BLaER1 (cell line): Measurements from ENCODE around the gene ACADVL.
A peak's percentile ranks its signal among the peaks of the same experiment; 100 is the strongest.

ENCODE experiments used
- H3K27ac ChIP-seq: shearing (Covaris generic); formaldehyde crosslinking; 2 replicates; pipeline ENCODE4 v1.8.1; 2022
- H3K27me3 ChIP-seq: shearing (Covaris generic); formaldehyde crosslinking; 2 replicates; pipeline ENCODE4 v1.8.1; 2022
- H3K36me3 ChIP-seq: shearing (Covaris generic); formaldehyde crosslinking; 2 replicates; pipeline ENCODE4 v1.8.1; 2022
- H3K4me1 ChIP-seq: shearing (Covaris generic); formaldehyde crosslinking; 2 replicates; pipeline ENCODE4 v1.8.1; 2022
- H3K4me2 ChIP-seq: shearing (Covaris generic); formaldehyde crosslinking; 2 replicates; pipeline ENCODE4 v1.8.1; 2022
- H3K4me3 ChIP-seq: shearing (Covaris generic); formaldehyde crosslinking; 2 replicates; pipeline ENCODE4 v1.8.1; 2022
- H3K9ac ChIP-seq: shearing (Covaris generic); formaldehyde crosslinking; 2 replicates; pipeline ENCODE4 v1.8.1; 2022
- H3K9me3 ChIP-seq: shearing (Covaris generic); formaldehyde crosslinking; 2 replicates; pipeline ENCODE4 v1.8.1; 2022
- H4K20me1 ChIP-seq: shearing (Covaris generic); formaldehyde crosslinking; 2 replicates; pipeline ENCODE4 v1.8.1; 2022
- Cebpa-rat ChIP-seq: shearing (Covaris generic); IDR thresholded peaks from 2 replicates; pipeline ENCODE4 v1.8.1; 2022

The ACADVL gene

DNA sequence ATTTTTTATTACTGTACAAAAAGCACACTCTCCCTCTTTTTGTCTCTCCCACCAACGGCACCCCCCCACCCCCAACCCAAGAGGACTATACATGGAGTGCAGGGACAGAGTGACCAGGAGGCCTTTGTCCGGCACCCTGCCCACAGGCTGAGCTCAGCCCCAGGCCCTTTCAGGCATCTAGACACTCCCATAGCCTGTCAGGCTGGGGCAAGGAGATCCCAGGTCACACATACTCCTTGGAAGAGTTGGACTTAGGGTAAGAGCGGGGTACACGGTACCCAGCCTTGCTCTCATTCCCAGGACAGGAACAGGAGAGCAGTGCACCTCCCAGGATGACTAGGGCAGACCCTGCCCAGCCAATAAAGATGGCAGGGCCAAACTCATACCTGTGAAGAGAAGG lies 40.4 kb downstream of the ACADVL start:
- Histone ChIP-seq H3K4me2 (no peak overlapping the region), H3K4me3 (no peak overlapping the region)

DNA sequence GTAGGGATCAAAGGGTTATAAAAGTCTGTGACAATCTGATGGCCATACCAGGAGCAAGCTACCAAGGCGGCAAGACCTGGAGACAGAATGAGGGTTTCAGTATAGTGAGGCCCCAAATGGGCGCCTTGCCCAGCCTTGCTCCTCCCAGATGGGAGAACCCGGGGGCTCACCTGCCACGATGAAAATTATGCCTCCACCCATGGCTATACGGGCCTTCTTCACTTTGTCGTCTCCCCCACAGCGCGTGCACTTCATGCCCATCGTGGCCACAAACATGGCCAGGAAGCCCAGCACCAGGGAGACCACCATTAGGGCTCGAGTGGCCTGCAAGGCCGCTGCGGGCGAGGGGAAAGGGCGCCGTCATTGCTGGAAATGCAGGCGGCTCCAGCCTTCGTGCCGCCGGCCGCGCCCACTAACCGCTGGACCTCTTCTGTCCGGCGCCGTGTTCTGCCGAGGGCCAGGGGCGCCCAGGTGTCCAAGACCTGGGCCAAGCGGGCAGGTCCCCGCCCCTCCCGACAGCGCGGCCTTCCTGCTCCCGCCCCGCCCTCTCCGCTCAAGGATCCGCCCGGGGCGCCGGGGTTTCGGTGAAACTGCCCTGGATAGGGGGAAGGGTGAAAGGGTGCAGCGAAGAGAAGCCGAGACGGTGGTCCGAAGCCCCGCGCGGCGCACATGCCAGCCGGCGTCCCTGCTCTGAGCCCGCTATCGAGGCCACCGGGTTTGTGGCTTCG lies 41.1 kb downstream of the ACADVL start:
- peaks cover 65% of the 10 kb centered on the region for H3K27me3 ChIP-seq
- H3K9me3 ChIP-seq = no peaks in the 10 kb centered on the region
- H3K4me3 ChIP-seq = peak overlapping the region; percentile 57
- H3K27ac ChIP-seq = no peak overlapping the region
- H3K9ac ChIP-seq = 0 out of 2 replicates have a peak overlapping the region, but pooled peaks have one; percentile 34
- peak overlapping the region; percentile 76 for H3K4me2 ChIP-seq
- H3K36me3 ChIP-seq = peaks cover 47% of the 10 kb centered on the region
- H4K20me1 ChIP-seq = peaks cover 52% of the 10 kb centered on the region
- peaks cover 29% of the 10 kb centered on the region for H3K4me1 ChIP-seq
- TF ChIP-seq Cebpa-rat = no peak

More for the DNA sequence above, 40.4 kb downstream of the ACADVL start:
- peaks cover 52% of the 10 kb centered on the region for H4K20me1 ChIP-seq
- no peak for TF ChIP-seq Cebpa-rat
- peaks cover 29% of the 10 kb centered on the region for H3K4me1 ChIP-seq
- no peak overlapping the region for H3K9ac ChIP-seq
- H3K9me3 ChIP-seq = no peaks in the 10 kb centered on the region
- peaks cover 53% of the 10 kb centered on the region for H3K36me3 ChIP-seq
- H3K27me3 ChIP-seq = peaks cover 65% of the 10 kb centered on the region
- no peak overlapping the region for H3K27ac ChIP-seq

DNA sequence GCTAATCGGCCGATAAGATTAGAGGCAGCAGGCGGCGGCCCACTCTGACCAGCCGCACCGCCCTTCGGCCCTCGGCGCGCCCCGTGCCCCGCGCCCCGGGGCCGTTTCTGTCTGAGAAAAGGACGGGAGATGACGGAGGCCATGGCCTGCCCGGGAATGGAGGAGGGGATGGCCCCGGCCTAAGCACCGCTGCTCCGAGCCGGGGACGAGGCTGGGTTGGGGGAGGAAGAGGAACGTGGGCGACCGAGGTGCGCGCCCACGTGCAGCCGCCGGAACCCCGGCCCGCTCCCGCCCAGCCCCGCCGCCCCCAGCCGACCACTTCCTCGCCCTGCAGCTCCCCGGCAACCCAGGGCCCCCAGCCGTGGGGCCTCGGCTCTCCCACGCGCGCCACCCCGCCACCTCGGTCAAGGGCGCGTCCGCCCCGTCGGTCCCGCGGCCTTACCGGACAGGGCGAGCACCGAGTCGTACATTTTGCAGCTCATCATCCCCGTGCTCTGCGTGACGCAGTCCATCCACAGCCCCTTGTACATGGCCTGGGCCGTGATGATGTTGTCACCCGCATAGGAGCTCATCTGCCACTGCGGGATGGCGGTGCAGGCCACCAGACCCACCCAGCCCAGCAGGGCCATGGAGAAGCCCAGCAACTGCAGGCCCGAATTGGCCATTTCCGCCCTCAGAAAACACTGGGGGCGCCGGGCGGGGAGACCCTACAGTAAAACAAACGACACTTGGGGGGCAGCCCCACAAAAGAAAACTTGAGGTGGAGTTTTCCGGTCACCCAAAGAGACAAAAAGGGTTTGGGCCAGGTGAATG lies 41.8 kb downstream of the ACADVL start:
- H4K20me1 ChIP-seq = peaks cover 52% of the 10 kb centered on the region
- peaks cover 29% of the 10 kb centered on the region for H3K4me1 ChIP-seq
- H3K9ac ChIP-seq = 0 out of 2 replicates have a peak overlapping the region, but pooled peaks have one; percentile 34
- peaks cover 65% of the 10 kb centered on the region for H3K27me3 ChIP-seq
- H3K4me3 ChIP-seq = peak overlapping the region; percentile 57
- H3K4me2 ChIP-seq = peak overlapping the region; percentile 76
- H3K27ac ChIP-seq = no peak overlapping the region
- no peak for TF ChIP-seq Cebpa-rat
- peaks cover 39% of the 10 kb centered on the region for H3K36me3 ChIP-seq
- no peaks in the 10 kb centered on the region for H3K9me3 ChIP-seq

DNA sequence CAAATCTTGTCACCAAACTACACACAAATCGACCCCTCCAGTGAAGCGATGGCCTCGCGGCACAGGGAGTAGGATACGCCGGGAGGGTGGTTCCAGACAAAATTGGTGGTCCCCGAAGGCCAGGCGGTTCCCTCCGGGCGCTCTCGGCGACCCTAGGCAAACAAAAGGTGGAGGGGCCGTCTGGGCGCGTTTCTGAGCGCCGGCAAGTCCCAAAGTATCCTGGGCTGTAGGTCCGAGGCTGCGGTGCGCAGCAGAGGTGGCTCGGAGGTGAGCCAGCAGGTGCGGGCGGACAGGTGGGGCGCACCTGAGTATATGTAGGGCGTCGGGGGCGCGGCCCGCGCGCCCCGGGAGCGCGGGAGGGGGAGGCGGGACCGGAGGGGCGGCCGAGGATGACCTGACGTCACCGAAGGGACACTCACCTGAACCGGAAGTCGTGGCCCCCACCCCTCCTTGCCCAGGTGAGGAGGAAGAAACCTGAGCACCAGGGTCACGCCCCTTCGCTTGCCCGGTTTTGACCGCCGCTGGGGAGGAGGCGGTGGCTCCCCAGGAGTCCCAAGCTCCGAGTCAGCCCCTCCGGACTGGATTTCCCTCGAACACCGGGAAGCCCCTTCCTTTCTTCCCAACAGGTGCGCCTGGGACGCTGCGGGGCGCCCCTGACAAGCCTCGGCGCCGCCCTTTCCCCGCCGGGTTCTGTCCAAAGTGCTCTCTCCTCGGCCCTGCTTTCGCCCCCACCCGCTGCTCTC lies 42.6 kb downstream of the ACADVL start, which contains the start of gene CLDN7:
TSS of gene CLDN7 (minus strand) at position 287 of the 743 bp plus-strand sequence. CDS start 435 bp downstream, outside the sequence.
- TF ChIP-seq Cebpa-rat = no peak
- Histone ChIP-seq H3K27ac (no peak within 1 kb of the TSS), H3K4me2 (peak within 1 kb of the TSS; percentile 76)

DNA sequence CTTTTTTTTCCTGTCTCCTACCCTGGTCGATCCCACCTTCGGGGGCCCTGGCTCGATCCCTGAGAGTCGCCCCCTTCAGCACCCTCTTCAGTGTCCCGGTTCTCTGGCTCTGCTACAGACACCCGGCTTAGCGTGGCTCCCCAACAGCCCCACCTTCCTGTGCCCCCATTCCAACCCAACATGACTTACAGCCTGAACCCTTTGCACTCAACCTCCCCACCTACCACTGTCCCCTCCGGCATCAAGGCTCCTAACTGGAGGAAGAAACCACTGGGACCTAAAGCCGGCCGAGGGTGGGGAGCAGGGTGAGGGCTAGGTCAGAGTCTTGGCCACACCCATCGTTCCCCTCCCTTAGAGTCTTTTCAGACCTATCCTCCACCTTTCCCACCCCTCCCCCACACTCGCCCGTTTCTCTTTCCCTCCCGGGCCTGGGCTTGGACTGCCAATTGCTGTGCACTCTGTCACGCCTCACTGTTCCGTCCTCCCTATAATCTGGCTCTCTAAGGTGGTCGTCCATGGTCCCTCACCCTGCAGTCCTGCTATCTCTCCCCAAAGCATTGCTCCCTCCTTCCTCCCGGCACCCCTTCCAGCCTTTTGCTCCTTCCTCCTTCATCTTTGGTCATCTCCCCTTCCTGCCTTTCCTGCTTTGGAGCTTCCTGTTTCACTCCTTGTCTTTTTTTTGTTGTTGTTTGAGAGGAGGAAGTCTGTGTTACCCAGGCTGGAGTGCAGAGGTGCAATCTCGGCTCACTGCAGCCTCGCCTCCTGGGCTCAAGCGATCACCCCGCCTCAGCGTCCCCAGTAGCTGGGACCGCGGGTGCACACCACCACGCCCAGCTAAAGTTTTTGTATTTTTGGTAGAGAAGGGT lies 43.4 kb downstream of the ACADVL start:
- Histone ChIP-seq H3K4me2 (peak overlapping the region; percentile 32; the same call in 1 of the 2 replicates), H3K9ac (no peak overlapping the region), H3K4me3 (no peak overlapping the region), H3K4me1 (peaks cover 29% of the 10 kb centered on the region), H3K27me3 (peaks cover 65% of the 10 kb centered on the region), H3K27ac (no peak overlapping the region), H4K20me1 (peaks cover 52% of the 10 kb centered on the region), H3K9me3 (no peaks in the 10 kb centered on the region), H3K36me3 (peaks cover 23% of the 10 kb centered on the region)
- no peak for TF ChIP-seq Cebpa-rat

More for the DNA sequence above, 42.6 kb downstream of the ACADVL start, which contains the start of gene CLDN7:
- Histone ChIP-seq H3K4me1 (peaks cover 29% of the 10 kb centered on the region), H3K9ac (0 out of 2 replicates have a peak within 1 kb of the TSS, but pooled peaks have one; percentile 34), H4K20me1 (peaks cover 52% of the 10 kb centered on the region), H3K36me3 (peaks cover 31% of the 10 kb centered on the region), H3K27me3 (peaks cover 65% of the 10 kb centered on the region), H3K9me3 (no peaks in the 10 kb centered on the region), H3K4me3 (peak within 1 kb of the TSS; percentile 57)

DNA sequence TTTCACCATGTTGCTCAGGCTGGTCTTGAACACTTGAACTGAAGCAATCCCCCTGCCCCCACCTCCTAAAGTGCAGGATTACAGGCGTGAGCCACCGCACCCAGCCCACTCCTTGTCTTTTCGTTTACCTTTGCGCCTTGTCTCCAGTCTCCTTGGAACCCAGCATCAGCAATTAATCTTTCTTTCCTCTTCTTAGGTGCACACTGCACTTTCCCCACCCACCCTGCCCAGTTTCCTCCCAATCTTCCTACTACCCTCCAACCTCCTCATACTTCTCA lies 44.0 kb downstream of the ACADVL start:
- Histone ChIP-seq H3K4me2 (no peak overlapping the region), H3K27me3 (peaks cover 63% of the 10 kb centered on the region), H3K9me3 (no peaks in the 10 kb centered on the region), H3K27ac (no peak overlapping the region), H3K9ac (no peak overlapping the region), H3K4me1 (peaks cover 29% of the 10 kb centered on the region), H4K20me1 (peaks cover 49% of the 10 kb centered on the region), H3K36me3 (peaks cover 17% of the 10 kb centered on the region), H3K4me3 (no peak overlapping the region)
- TF ChIP-seq Cebpa-rat = no peak

DNA sequence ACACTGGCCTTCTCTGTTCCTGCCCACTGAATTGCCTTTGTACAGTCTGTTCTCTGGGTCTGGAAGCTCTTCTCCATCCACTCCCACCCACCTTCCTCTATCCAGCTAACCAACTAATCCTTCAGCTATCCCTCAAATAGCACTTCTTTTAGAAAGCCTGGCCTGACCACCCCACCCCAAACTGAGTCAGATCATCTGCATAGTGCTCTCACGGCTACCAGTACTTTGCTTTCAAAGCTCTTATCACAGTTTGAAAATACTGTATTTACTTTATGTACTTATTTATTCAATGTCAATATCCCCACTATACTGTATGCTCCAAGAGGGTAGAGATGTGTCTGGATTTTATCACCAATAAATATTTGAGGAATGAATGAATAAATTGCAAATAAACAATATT lies 47.0 kb downstream of the ACADVL start:
- Histone ChIP-seq H3K4me3 (no peak overlapping the region), H3K36me3 (no peaks in the 10 kb centered on the region), H3K27me3 (peaks cover 33% of the 10 kb centered on the region), H4K20me1 (peaks cover 19% of the 10 kb centered on the region; the same call in 1 of the 2 replicates), H3K9me3 (no peaks in the 10 kb centered on the region), H3K9ac (no peak overlapping the region), H3K4me2 (no peak overlapping the region), H3K4me1 (peaks cover 16% of the 10 kb centered on the region), H3K27ac (no peak overlapping the region)
- no peak for TF ChIP-seq Cebpa-rat
